Transverse colon (tissue), 4 donors: ENCODE data around the gene GOSR2. TPM values are rescaled to one million over a fixed set of nuclear protein-coding genes. Genes with fewer than 3 reads are reported as not detected.
A peak's percentile ranks its signal among the peaks of the same experiment; 100 is the strongest.
"Not testable (repeated sequence)": the region's sequence is repeated elsewhere in the genome, so short reads cannot be mapped to it uniquely, and the experiment has no call there.

Source experiments
- DNase-seq: peaks from one replicate; pipeline ENCODE4 v3.0.0-alpha.2; 2019
- H3K27ac ChIP-seq, 4 donors: fragments of 200-600 bp; sonication (generic); 2 replicates each; pipeline ENCODE4 v1.5.1; 2016 to 2018; ENCODE audit warnings: inconsistent platforms in 4 of 4
- H3K27me3 ChIP-seq: fragments of 200-600 bp; sonication (generic); 2 replicates; pipeline ENCODE4 v1.5.1; 2017; ENCODE audit warnings: inconsistent platforms
- H3K36me3 ChIP-seq, 4 donors: fragments of 200-600 bp; sonication (generic); 2 replicates each; pipeline ENCODE4 v1.5.1; 2017 to 2019; ENCODE audit warnings: inconsistent platforms in 4 of 4
- H3K4me1 ChIP-seq, 4 donors: fragments of 200-600 bp; sonication (generic); 2 replicates each; pipeline ENCODE4 v1.5.1; 2017 to 2020; ENCODE audit warnings: inconsistent platforms in 4 of 4
- H3K4me3 ChIP-seq, 4 donors: fragments of 200-600 bp; sonication (generic); 1 replicate in 1 of 4; 2 replicates in 3 of 4; pipeline versions ENCODE4 v1.5.1 to v1.6.1; 2017 to 2019; ENCODE audit warnings: inconsistent platforms in 4 of 4
- H3K9me3 ChIP-seq, 2 donors: fragments of 200-600 bp; sonication (generic); 2 replicates each; pipeline ENCODE4 v1.5.1; 2017 to 2019; ENCODE audit warnings: inconsistent platforms in 2 of 2
- EP300 ChIP-seq: sonication (generic); formaldehyde crosslinking; IDR thresholded peaks from one replicate; pipeline ENCODE4 v1.6.1; 2017; ENCODE audit warnings: antibody characterized with exemption, low read depth
- POLR2A ChIP-seq: fragments of 450-650 bp; IDR thresholded peaks from one replicate; pipeline ENCODE4 v1.6.1; 2016; ENCODE audit warnings: antibody characterized with exemption, mild to moderate bottlenecking, moderate library complexity
- POLR2AphosphoS5 ChIP-seq, 3 donors: sonication (generic); formaldehyde crosslinking; IDR thresholded peaks; one replicate each; pipeline ENCODE4 v1.6.1; 2016; ENCODE audit warnings: antibody characterized with exemption in 3 of 3
- WGBS, 2 donors: methylation state at CpG; one replicate each; pipeline ENCODE4 v1.1.5; 2018; ENCODE audit warnings: low coverage in 1 of 2; 5-methylcytosine and 5-hydroxymethylcytosine counted together
- in situ Hi-C, 4 donors: fragments of 200-750 bp; cut with MboI; loops; one replicate each; pipeline versions ENCODE4 v1.15.0 to v1.15.1; 2017; ENCODE audit warnings: low sequenced_read_pairs in 3 of 4, low pct_ligation_motif_present in 1 of 4, low pct_unique_long_range_greater_than_20kb in 1 of 4
- intact Hi-C: fragments of 100-400 bp; cut with DNase I; formaldehyde crosslinking; loops from one replicate; pipeline ENCODE4 v1.15.1; 2023; ENCODE audit warnings: low total_unique reads
- small RNA-seq, 4 donors: library from RNA; depleted of rRNA; stranded (forward); fragments of <200 nt; gene quantifications; one replicate each; pipeline ENCODE3, GENCODE V24; 2016
- total RNA-seq, 4 donors: library from RNA; depleted of rRNA; stranded (reverse); fragments of >200 nt; gene quantifications; one replicate each; pipeline ENCODE4 v1.1.0, GENCODE V29; 2016
- TF ChIP-seq, protein P1 (sequence below), 5 experiments: fragments of 200-600 bp in 3 of 5; fragments of 450-650 bp in 2 of 5; sonication (generic) in 3 of 5; IDR thresholded peaks; 1 replicate in 2 of 5; 2 replicates in 3 of 5; pipeline ENCODE4 v1.5.1; 2016 to 2017; ENCODE audit warnings: antibody characterized with exemption in 5 of 5, inconsistent platforms in 3 of 5, mild to moderate bottlenecking in 2 of 5, moderate library complexity in 1 of 5

The GOSR2 gene
- total RNA-seq, 4 donors from 2014 or later: 50.0 to 102 (median 62.8) TPM

DNA sequence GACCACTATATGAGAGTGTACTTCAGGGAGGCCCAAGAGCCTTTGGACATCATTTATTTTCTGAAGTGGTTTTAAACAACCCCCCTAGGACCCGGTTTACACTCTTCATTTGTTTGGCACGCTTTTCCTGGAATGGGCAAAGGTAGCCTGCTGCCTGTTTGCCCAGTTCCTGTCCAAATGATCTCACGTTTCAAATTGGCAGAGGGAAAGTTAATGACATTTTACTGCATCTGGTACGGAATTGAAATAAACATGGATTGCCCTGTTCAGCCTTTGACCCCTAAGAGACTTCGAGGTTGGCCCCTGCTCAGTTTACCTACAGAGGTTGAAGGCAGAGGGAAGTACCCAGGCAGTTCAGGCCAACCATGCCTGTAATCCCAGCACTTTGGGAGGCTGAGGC lies 61.9 kb downstream of the GOSR2 start:
- peak overlapping the region in 3 of 4 donors; percentile 66 to 81 (median 72) for H3K27ac ChIP-seq
- H3K27me3 ChIP-seq: peaks cover 17% of the 10 kb centered on the region
- WGBS, 2 donors: 24 to 38% methylated on average over 2 to 5 of the region's 5 CpGs
- peaks cover 0 to 16% (median 7%) of the 10 kb centered on the region in 4 donors for H3K4me1 ChIP-seq
- no peak overlapping the region for H3K4me3 ChIP-seq
- H3K9me3 ChIP-seq: no peaks in the 10 kb centered on the region
- in situ Hi-C loops: no loop called here
- intact Hi-C loops: no loop called here
- no peaks in the 10 kb centered on the region for H3K36me3 ChIP-seq
- TF ChIP-seq, protein P1, sequence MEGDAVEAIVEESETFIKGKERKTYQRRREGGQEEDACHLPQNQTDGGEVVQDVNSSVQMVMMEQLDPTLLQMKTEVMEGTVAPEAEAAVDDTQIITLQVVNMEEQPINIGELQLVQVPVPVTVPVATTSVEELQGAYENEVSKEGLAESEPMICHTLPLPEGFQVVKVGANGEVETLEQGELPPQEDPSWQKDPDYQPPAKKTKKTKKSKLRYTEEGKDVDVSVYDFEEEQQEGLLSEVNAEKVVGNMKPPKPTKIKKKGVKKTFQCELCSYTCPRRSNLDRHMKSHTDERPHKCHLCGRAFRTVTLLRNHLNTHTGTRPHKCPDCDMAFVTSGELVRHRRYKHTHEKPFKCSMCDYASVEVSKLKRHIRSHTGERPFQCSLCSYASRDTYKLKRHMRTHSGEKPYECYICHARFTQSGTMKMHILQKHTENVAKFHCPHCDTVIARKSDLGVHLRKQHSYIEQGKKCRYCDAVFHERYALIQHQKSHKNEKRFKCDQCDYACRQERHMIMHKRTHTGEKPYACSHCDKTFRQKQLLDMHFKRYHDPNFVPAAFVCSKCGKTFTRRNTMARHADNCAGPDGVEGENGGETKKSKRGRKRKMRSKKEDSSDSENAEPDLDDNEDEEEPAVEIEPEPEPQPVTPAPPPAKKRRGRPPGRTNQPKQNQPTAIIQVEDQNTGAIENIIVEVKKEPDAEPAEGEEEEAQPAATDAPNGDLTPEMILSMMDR (IDR thresholded peaks at IDR 0.05): no peak
- peak in 1 of 3 donors; percentile 69 for TF ChIP-seq POLR2AphosphoS5 (IDR thresholded peaks at IDR 0.05)
- peak; percentile 67 for DNase-seq

DNA sequence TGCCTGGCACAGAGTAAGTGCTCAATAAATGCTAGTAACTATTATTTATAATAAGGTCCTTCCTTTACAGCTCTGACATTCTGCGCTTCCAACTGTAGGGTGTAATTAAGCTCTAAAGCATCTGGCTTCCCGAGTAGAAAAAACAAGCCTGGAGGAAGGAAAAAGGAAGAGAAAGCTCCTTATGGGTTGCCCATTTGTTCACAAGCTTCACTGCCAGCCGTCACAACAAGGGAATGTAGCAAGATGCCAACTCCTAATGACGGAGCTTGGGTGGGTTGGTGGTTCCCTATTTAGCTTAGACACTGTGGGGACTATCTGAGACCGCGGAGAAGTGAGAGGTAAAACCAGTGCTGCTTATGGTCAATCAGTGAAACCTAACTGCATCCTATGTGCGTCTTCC lies 63.4 kb downstream of the GOSR2 start:
- Histone ChIP-seq H3K36me3 (no peaks in the 10 kb centered on the region), H3K4me1 (peaks cover 0 to 15% (median 7%) of the 10 kb centered on the region in 4 donors), H3K4me3 (no peak overlapping the region), H3K27me3 (peaks cover 4% of the 10 kb centered on the region), H3K27ac (no peak overlapping the region), H3K9me3 (no peaks in the 10 kb centered on the region)
- DNase-seq: no peak
- WGBS, 2 donors: 77% methylated on average over 7 of the region's 7 CpGs; no CpG with 5 or more reads in 1 of the 2 donors
- no peak for TF ChIP-seq POLR2AphosphoS5 (IDR thresholded peaks at IDR 0.05)
- in situ Hi-C loops: no loop called here
- intact Hi-C loops: no loop called here

DNA sequence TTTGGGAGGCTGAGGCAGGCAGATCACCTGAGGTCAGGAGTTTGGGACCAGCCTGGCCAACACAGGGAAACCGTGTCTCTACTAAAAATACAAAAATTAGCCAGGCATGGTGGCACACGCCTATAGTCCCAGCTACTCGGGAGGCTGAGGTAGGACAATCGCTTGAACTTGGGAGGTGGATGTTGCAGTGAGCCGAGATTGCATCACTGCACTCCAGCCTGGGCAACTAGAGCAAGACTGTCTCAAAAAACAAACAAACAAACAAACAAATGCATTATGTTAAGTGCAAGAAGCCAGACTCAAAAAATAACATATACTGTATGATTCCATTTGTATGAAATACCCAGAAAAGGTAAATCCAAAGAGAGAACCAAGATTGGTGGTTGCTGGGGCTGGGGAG lies 65.0 kb downstream of the GOSR2 start:
- in situ Hi-C loops, intact Hi-C loops, DNase-seq: not testable (repeated sequence)

DNA sequence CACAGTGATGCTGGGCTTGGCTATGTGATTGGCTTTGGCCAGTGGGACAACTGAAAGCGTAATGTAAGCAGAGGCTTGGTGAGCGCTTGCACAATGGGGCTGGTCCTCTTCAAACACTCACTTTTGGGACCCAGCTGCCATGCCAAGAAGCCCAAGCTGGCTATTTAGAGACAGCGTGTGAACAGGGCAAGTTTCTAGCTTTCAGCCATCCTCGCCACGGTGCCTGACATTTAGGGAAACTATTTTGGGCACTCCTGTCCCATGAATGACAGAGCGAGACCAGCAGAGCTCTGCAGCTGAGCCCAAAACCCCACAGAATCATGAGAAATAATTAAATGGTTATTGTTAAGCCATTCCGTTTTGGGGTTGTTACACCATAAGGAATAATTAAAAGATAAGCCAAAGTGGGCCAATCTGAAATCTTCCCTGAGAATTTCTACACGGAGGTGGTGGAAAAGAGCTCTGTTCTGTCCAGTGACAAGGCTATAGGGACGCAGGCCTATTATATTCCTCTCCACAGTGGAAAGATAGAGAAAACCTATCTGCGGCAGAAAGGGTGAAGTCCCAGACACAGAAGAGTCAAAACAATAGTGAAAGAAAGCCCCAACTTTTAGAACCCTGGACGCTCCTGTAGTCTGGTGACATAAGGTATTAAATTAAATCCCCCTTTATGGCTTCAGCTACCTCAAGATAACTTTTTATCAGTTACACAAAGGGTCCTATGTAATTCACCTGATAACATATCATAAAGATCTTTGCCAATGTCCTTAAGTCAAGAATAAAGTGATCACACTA lies 66.9 kb downstream of the GOSR2 start:
- Histone ChIP-seq H3K9me3 (no peaks in the 10 kb centered on the region), H3K27ac (no peak overlapping the region), H3K36me3 (no peaks in the 10 kb centered on the region), H3K4me1 (peaks cover 0 to 6% (median 0%) of the 10 kb centered on the region in 4 donors), H3K4me3 (no peak overlapping the region), H3K27me3 (no peaks in the 10 kb centered on the region)
- TF ChIP-seq, protein P1 (IDR thresholded peaks at IDR 0.05): no peak
- DNase-seq: no peak
- in situ Hi-C loops: loop anchor here in 2 of 4 donors (5.0 to 10.0 kb wide), 2 partner anchors 45 to 48 kb away; no protein-coding TSS in a partner anchor
- intact Hi-C loops: loop anchor here (10.0 kb wide), 2 partner anchors 45 to 145 kb away; no protein-coding TSS in a partner anchor
- WGBS, 2 donors: 58 to 62% methylated on average over 9 to 11 of the region's 11 CpGs

More for the DNA sequence above, 65.0 kb downstream of the GOSR2 start:
- not testable (repeated sequence) for H3K9me3 ChIP-seq, H3K36me3 ChIP-seq, H3K4me3 ChIP-seq, H3K27me3 ChIP-seq, H3K27ac ChIP-seq
- peaks cover 0 to 15% (median 7%) of the 10 kb centered on the region in 4 donors for H3K4me1 ChIP-seq
- 83 to 92% methylated on average over 4 to 5 of the region's 5 CpGs for WGBS, 2 donors

DNA sequence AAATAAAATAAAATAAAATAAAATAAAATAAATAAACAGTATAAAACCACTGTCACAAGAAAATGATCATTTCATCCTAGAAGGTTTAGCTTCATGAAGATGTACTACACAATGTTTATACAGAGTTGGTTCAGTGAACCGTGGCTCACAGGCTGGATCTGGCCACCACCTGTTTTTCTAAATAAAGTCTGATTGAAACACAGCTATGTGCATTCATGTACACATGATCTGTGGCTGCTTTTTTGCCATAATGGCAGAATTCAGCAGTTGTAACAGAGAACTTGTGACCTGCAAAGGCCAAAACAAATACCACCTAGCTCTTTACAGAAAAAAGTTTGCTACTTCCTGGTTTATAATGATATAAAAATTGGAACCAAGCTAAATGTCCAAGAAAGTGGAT lies 68.7 kb downstream of the GOSR2 start:
- in situ Hi-C loops: loop anchor here in 2 of 4 donors (5.0 to 10.0 kb wide), 2 partner anchors 47 to 49 kb away; no protein-coding TSS in a partner anchor
- intact Hi-C loops: loop anchor here (10.0 kb wide), 2 partner anchors 47 to 147 kb away; no protein-coding TSS in a partner anchor
- 0 to 42% methylated on average over 1 of the region's 1 CpG for WGBS, 2 donors
- Histone ChIP-seq H3K4me3 (no peak overlapping the region), H3K9me3 (no peaks in the 10 kb centered on the region), H3K36me3 (no peaks in the 10 kb centered on the region), H3K4me1 (no peaks in the 10 kb centered on the region), H3K27me3 (no peaks in the 10 kb centered on the region), H3K27ac (no peak overlapping the region)
- TF ChIP-seq POLR2AphosphoS5 (IDR thresholded peaks at IDR 0.05) (no peak), EP300 (no peak), POLR2A (no peak)
- TF ChIP-seq, protein P1 (IDR thresholded peaks at IDR 0.05): no peak
- DNase-seq: no peak

Small RNAs within 50 kb of the gene (small RNA-seq; reads per million reads assigned to genes)
- gene MIR5089 (0 reads per million in 4 donors), gene RNU6ATAC3P (0 reads per million in 4 donors)

Other genes with a start within 250 kb of the GOSR2 start
- under 1 TPM in 2 of 4 donors, not detected in 2; 0.27 to 0.48 TPM for gene WNT3, start 104.5 kb upstream of the GOSR2 start, total RNA-seq
- gene WNT9B, start 71.6 kb upstream of the GOSR2 start, total RNA-seq: not detected
- gene RPRML, start 56.1 kb downstream of the GOSR2 start, total RNA-seq: under 1 TPM in 1 of 4 donors, not detected in 3; 0.48 TPM